Left hindlimb (tissue), 1 donor: ENCODE data around the gene CRBN.

Experiments
- DNase-seq: peaks from one replicate; pipeline ENCODE4 v3.0.0-alpha.2; 2018

CRBN gene

DNA sequence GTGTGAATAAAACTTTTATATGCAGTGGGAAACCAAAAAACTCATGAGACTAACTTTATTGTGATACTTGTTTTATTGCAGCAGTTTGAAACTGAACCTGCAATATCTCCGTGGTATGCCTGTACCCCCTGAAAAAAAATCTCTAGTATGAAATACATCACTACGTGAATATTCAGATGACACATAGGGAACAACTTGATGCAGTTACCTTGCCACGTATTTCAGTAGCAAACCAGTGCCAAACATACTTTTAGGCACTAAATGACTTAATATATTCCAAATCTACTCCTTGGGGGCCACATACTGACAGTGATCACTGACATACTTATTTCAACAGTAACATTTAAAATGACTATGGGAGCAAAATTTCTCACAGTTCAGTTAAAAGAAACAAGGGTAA is 13.8 kb downstream of the CRBN start:
- no peak for DNase-seq

DNA sequence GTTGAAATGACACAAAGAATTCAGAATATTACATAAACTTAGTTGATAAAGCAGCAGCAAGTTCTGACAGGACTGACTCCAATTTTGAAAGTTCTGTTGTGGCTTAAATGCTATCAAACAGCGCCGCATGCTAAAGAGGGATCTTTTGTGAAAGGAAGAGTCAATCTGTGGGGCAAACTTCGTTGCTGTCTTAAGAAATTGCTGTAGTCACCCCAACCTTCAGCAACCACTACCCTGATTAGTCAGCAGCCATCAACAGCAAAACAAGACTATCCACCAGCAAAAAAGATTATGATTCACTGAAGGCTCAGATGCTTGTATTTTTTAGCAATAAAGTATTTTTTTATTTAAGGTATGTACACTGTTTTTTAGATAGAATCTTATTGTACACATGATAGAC is 14.2 kb downstream of the CRBN start:
- DNase-seq: no peak

DNA sequence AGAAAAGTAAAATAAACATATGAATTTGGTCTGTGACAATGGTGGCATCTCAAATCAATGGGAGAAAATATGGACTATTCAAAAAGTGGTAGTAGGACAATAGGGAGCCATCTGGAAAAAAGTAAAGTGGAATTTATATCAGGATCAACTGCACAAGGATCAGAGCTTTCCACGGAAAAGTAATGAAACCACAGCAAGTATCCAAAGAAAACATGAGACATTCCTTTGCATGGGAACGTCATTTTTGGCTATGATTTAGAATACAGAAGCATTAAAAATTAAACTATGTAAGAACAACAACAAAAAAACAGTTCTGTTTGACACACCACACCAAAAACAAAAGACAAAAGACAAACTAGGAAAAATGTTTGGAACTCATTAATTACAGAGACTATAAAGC is 18.7 kb downstream of the CRBN start:
- DNase-seq: no peak

DNA sequence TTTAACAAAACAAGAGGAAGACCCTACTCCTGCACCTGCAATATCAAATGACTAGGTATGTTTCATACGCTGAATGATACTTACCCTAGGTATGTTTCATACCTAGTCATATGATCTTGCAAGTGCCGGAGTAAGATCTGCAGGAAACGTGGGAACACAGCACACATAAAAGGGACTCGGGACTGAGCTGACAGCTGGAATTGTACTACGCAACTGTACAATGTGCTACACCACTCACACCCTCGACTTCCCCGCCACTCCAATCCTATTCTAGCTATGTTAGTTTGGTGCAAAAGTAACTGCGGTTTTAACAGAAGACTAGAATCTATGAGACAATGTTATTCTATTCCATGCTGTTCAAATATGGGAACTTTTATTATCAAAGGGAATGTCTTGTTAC is 22.0 kb downstream of the CRBN start:
- DNase-seq: no peak

DNA sequence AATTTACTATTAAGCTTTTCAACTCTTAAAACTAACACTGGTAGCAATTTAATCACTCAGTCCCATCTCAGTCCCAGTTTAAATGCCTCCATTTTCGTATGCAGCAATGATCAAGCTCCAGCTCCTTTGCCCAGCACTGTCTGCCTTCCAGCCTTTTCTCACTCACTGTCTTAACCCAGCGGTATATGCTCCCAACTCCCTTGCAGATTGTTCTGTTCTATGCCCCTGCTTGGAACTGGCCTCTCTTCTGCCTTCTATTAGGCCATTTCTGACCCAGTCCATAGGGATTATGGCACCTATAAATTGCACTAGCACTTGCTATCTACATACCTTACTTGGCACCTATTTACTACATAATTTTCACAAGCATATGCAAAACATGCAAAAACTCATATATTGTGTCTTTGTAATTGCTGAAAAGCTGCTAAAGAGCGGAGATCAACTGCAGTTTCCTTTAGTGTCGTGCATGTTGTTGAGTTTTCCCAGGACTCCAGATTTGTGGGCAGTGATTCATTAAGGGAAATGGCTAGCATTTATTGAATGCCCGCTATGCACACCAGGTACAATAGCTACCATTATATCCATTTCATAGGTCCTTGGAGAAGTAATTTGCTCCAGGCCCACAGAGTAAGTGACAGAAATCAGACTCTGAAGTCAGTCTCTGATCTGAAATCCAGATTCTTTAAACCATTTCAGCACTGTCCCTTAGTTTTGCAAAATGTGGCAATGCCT is 24.4 kb downstream of the CRBN start:
- DNase-seq: no peak

DNA sequence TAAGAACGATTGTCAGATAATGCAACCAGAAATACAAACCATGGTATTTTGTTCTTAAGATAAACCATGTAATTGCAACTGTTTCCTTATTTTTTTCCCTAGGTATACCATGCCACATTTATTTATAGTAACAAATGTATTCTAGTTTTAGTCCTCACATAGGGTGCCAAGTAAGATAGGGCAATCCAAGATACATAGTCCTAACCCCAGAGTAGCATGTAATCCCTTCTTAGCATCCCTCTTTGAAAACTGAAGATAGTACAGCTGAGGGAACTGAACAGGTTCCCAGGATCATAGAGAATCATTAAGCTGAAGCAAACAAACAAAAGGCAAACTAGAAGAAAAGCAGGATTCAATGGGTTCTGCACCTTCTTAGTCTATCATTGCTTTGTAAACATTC is 28.0 kb downstream of the CRBN start:
- DNase-seq: no peak

DNA sequence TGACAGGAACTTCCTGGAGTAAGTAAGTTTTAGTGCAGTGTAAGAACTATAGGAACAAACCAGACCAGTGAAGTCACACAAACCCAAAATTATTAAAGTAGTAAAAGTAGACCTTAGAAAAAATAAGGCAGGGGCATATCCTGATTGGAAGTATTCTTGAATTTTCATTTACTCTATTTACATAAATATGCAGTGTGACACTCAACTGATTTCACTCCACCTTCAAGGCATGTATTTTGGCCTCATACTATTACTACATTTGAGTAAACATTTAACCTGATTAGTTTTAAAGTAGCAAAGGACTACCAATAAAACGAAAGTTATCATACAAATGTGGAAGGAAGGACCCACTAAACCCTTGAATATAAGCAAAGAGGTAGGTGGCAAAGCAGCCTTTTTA is 29.9 kb downstream of the CRBN start:
- no peak for DNase-seq

DNA sequence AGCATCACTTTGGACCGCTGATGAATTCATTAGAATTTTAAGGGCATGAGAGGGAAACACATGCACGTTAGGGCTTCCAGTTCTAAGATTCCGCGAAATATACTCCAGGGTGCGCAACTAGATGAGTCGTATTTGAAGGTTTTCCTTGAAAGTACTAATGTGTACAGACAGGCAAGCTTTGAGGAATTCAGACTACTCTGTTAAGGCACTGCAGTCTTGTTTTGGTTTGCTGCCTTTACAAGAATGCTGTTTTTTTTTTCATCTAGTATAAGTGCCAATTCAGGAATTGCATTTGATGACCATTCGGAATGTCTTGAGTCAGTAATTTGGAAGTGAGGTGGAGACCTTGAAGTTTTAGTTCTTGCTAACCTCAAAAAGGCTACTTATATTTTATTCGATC is 33.7 kb downstream of the CRBN start:
- no peak for DNase-seq

DNA sequence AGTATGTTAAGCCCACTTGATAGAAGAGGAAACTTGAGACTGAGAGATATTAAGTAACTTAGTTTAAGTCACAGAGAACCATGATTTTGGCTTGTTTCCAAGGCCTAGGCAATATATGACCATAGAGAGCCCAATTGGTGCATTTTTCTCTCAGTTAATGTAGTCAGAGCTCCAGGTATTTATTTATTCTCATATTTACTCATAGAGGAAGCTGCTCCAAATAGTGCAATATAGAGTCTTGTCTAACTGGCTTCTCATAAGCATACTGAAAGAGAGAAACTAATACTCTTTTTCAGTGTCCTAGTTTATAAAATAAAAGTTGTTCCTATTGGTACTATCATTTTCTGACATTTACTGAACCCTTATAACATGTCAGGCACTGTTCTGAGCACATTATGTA is 37.6 kb downstream of the CRBN start:
- no peak for DNase-seq

DNA sequence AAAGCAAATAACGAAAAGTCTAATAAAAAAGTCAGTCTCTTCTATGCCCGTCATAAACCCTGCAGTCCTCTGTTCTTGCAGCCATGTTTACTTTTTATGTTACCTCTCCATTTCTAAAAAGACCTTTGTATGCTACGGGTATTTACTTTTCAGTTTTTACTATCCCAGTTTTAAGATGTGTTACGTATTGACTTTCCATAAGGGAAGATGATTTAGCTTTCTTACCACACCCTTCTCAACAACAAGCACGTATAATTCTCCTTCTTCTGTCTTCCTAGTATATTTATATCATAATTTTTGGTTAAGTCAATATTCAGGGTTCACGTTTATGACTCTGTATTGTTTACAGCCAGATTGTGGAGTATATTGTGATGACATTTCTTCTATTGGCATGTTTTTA is 42.0 kb downstream of the CRBN start:
- no peak for DNase-seq

DNA sequence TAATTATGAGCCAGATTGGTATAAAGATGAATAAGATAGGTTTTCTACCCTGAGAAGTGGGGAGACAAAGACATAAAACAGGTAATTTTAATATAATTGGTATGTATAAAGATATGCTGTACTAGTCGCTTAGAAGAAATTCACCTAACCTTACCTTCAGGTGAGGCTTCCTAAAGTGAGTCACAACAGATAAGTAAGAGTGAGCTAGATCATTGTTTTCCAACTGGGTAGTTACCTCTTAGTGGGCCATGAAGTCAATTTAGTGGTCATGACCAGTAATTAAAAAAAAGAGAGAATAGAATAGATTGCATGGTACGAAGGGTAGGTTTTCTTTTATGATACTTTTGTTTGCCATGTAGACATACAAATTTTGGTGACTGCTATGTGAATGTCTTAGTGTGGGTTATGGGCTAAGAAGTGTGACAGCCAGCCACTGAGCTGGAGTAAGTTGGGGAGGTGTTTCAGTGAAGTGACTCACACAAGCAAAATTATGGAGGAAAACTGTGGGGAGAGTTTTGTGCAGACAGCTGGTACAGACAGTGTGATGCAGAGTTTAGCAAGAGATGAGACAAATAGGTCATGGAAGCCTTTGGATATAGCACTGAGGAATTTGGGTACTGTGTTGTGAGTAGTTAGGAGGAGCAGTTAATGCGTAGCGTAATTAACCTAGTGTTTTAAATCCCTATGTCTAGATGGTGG is 44.6 kb downstream of the CRBN start:
- DNase-seq: no peak

DNA sequence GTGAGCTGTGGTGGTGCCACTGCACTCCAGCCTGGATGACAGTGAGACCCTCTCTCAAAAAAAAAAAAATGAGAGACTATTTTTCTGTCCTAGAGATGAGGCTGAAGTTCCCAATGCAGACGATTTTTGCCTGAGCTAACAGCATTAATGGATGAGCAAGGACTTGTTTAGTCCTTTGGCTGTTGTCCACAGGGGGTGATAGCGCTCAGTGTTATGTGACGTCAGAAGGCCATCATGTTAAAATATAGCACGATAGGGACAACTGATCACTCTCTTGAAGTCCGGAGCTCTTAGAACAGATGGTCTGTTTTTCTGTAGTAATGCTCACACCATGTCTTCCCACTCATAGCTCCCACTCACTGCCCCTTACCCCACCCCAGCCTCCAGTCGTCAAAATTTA is 46.0 kb downstream of the CRBN start:
- DNase-seq: no peak

DNA sequence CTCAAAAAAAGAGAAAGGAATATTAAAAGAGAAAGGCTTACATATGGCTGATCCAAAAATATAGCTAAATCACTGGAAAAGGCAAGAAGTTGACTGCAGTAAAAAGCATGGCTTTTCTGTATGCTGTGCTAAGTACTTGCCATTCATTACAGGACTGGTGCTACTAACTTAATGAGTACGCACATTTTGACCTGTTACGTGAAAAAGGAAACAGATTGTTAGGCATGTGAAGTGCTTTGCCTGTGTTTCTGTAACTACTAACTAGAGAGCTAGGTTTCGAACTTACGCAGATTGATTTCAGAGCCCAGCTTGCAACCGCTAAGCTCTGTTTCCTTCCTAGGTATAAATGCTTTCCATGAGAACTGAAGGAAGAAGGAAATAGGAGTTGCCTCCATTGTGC is 49.9 kb downstream of the CRBN start:
- no peak for DNase-seq

DNA sequence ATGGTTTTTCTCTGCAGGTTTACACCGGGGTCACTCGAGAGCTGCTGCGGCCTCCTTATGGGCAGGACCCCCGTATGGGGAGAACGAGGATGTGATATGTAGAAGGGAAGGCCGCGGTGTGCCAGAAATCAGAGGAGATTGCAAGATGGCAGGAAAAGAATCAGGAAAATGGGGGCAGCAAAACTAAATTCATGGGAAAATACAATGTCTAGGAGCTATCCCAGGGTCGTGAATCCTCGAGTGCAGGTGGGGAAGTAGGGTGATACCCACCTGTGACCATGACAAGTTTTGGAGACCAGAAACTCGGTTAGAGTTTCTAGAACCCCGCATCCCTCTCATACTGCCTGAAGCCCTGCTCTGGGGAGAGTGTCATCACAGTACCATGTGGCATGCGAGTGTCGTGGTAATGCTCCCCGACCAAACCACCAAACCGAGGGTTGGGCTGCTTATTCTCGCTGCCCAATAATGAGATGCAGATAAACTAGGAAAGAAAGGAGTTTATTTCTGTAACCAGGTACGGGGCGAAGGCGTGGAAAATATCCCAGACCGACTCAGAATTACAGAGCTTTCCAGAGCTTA is 52.0 kb downstream of the CRBN start:
- DNase-seq: peak; percentile 26

DNA sequence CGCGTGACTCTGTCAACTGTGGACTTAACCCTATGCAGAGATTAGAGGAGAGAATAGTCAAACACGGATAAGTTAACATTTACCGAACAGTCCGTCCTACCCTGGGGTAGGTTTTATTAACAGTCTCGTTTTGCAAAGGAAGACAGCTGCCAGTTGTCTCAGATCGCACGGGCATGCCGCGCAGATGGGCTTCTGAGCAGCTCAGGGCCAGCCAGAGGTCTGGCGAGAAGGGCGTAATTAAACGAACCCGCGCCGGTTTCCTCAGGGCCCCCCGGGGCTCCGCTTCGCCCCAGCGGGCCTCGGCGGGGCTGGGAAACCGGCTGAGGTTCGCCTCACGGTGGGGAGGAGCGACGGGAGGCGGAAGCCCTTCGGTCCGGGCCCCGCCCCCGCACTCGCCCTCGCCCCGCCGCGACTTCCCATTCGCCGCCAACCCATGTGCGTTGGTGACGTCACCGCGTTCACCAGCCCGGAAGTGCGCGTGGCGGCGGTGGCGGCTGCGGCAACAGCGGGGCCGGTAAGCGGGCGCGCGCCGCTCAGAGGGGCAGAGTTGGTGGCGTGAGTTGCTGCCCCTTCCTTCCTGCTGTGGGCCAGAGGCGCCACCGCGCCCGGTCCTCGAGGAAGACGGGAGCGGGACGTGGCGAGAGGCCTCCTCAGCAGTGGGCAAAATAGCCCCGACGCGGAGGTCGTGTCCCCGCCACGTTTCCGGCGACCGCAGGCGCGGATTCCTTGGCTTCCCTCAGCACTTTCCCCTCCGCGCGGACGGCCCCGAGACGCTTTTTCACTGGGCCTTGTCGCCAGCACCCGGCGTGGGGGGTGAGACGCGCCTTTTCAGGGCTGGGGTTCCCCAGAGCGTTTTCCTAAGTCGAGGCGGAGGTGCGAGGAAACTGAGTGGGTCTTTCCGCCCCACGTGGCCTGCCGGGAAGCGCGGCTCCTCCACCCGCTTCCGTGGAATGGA is 52.7 kb downstream of the CRBN start, which contains the start of gene TRNT1:
Gene TRNT1, plus strand, starts transcription at position 464 of the 955 bp plus-strand sequence. CDS start 2,101 bp downstream, outside the sequence.
- DNase-seq: peak; percentile 96

DNA sequence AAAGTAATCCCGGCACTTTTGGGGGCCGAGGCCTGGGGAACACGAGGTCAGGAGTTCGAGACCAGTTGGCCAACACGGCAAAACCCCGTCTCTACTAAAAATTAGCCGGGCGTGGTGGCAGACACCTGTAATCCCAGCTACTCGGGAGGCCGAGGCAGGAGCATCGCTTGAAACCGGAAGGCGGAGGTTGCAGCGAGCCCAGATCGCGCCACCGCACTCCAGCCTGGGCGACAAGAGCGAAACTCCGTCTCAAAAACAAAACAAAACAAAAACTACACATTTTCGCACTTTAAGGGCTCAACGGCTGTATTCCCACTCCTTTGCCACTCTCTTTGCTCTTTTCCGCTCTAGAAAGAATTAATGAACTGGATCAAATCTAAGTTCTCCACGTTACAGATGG is 53.5 kb downstream of the CRBN start:
- peak; percentile 28 for DNase-seq

DNA sequence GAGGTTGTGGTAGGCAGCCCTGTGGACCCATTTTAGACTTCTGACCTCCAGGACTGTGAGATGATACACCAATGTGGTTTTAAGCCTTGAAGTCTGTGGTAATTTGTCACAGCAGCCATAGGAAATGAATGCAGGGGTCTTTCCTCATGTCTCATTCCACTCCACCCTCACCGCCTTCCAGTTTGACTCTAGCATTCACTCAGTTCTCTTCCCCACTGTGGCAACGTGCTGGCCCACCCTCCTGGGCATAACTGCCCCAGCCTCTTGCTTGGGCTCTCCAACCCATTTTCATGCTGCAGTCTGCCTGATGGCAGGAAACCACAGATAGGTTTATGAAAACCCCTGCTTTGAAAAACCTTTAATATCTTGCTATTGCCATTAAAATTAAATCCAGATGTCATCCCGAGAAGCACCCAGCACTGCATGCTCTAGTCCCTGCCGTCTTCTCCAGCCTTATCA is 60.1 kb downstream of the CRBN start:
- no peak for DNase-seq

DNA sequence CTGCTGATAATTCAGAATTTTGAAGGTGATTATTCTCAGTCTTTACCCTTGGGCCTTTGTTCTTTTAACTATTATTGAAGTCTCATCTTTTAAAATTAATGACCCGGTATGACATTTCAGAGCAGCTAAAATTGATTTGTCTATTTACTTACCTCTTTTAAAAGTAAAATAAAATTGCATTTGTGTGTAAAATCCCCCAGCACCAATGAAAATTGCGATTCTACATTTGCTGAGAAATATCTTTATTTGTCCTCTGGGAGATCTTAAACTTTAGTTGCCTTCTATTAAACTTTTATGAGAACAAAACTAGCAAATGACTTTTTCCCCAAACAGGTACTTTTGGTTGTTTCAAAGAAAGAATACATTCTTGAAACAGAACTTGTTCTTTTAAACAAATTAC is 61.8 kb downstream of the CRBN start:
- no peak for DNase-seq

DNA sequence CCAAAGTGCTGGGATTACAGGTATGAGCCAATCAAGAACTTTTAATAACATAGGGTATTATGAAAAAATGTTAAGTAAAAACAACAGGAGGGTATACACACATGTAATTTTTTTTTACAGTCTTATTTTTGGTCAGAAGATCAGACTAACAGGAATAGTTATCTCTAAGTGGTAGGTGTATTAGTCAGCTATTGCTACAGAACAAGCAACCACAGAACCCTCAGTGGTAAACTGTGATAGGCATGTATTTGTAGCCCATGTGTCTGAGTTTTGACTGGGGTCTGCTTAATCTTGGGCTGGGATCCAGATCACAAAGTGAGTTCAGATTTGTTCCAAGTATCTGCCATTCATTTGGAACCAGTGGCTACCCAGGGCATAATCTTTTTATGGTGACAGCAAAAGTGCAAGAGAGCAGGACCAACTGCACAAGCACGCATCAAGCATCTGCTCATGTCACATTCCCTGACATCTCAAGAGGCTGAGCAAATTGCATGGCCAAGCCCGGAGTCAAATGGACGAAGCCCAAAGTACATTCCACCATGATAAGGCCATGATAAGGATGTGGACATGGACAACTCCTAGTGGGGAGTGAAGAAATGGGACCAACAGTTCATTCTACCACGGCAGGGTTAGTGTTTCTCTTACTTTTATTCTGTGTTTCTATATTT is 66.3 kb downstream of the CRBN start:
- DNase-seq: no peak

DNA sequence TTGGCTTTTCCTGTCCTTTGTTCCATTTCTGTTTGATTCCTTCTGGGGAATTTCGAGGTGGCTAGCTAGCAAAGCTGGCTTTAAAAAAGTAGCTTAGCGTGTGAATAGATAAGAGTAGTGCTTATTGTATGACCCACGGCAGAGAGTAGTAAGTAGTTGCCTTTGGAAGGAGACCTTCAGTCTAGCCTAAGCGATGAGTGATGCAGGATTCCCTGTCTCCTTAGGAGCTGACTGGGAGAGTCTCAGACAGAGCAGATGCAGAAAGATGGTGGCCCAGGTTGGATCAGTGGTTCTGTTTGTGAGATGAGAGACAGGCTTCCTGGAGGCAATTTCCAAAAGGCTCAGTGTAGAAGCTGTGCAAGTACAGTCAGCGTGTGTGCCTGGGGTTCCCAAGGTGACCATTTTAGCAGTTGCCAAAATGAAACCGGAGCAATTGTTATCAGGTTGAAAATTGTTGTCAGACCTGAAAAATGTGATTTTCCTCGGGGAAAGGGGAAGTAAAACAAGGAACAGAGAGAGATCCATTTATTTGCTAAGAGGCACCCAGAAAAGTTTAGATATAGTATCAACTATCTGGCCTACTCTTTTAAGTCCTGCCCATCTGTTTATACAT is 68.6 kb downstream of the CRBN start:
- DNase-seq: no peak

DNA sequence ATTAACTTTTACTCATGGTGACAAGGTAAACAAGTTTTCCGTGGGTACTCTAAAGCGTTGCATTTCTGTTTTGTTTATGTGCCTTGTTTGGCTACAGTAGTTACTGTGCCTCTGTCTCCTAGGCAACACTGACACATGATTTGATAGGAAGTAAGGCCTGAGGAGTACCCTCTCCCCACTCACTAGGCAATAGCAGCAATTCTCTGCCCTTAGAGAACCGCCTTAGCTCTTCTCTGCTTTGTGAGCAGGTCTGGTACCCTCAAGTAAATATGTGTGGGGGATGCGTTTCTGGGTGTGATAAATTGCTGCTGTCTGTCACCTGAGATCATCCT is 69.2 kb downstream of the CRBN start, which contains the start of gene IL5RA:
Gene IL5RA, minus strand, starts transcription at position 76 of the 332 bp plus-strand sequence. CDS start 5,390 bp downstream, outside the sequence.
- no peak for DNase-seq
